ENCODE data around the gene TPM2. TPM values are rescaled to one million over a fixed set of nuclear protein-coding genes. Genes with fewer than 3 reads are reported as not detected.

TPM2 gene
- total and polyA plus RNA-seq, 9 of the 15 experiments (the other 6 are each of a cell fraction or from before 2014, with no cell fraction given): 0.28 to 16.1 (median 4.5) TPM

GRCh38 chr9:35732800-35733541, 43.2 kb upstream of the TPM2 start (continued):
- no peak for TF ChIP-seq GTF2B (IDR thresholded peaks at IDR 0.05; ENCODE audit: extremely low read depth, insufficient read length)
- no peak for TF ChIP-seq SMC3 (conservative IDR thresholded peaks at IDR 0.05; ENCODE audit: insufficient read depth, low read depth, low read length)
- TF ChIP-seq, protein P1, sequence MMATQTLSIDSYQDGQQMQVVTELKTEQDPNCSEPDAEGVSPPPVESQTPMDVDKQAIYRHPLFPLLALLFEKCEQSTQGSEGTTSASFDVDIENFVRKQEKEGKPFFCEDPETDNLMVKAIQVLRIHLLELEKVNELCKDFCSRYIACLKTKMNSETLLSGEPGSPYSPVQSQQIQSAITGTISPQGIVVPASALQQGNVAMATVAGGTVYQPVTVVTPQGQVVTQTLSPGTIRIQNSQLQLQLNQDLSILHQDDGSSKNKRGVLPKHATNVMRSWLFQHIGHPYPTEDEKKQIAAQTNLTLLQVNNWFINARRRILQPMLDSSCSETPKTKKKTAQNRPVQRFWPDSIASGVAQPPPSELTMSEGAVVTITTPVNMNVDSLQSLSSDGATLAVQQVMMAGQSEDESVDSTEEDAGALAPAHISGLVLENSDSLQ (IDR thresholded peaks at IDR 0.05): peak; percentile 67
- TF ChIP-seq MAZ (CRISPR knock-in tag; conservative IDR thresholded peaks at IDR 0.05 in 1 of 2, IDR thresholded peaks at IDR 0.05 in 1 of 2): 0 out of 4 replicates have a peak, but pooled peaks of 1 of the 2 experiments have one; percentile 41
- TF ChIP-seq RAD21 (CRISPR knock-in tag; conservative IDR thresholded peaks at IDR 0.05 in 1 of 2, IDR thresholded peaks at IDR 0.05 in 1 of 2): 0 out of 4 replicates have a peak, but pooled peaks of 1 of the 2 experiments have one; percentile 10
- no peak for TF ChIP-seq SAFB (IDR thresholded peaks at IDR 0.05; ENCODE audit: borderline replicate concordance, low read depth, low read length)
- peak; percentile 42 for TF ChIP-seq CHD1 (IDR thresholded peaks at IDR 0.05; ENCODE audit: low read length)
- TF ChIP-seq USF1 (CRISPR knock-in tag; IDR thresholded peaks at IDR 0.05): peak; percentile 4; the same call in 1 of the 2 replicates
- TF ChIP-seq ZBTB33 (CRISPR knock-in tag; IDR thresholded peaks at IDR 0.05): no peak
- TF ChIP-seq UBTF (IDR thresholded peaks at IDR 0.05; ENCODE audit: borderline replicate concordance in 1 of 2, low read depth in 2 of 2, low read length in 2 of 2): no peak
- TF ChIP-seq ZZZ3 (IDR thresholded peaks at IDR 0.05): no peak
- TF ChIP-seq ZNF668 (CRISPR knock-in tag; IDR thresholded peaks at IDR 0.05): no peak
- no peak for TF ChIP-seq ELF2 (CRISPR knock-in tag; IDR thresholded peaks at IDR 0.05)
- TF ChIP-seq, protein P2, sequence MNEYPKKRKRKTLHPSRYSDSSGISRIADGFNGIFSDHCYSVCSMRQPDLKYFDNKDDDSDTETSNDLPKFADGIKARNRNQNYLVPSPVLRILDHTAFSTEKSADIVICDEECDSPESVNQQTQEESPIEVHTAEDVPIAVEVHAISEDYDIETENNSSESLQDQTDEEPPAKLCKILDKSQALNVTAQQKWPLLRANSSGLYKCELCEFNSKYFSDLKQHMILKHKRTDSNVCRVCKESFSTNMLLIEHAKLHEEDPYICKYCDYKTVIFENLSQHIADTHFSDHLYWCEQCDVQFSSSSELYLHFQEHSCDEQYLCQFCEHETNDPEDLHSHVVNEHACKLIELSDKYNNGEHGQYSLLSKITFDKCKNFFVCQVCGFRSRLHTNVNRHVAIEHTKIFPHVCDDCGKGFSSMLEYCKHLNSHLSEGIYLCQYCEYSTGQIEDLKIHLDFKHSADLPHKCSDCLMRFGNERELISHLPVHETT (CRISPR knock-in tag; conservative IDR thresholded peaks at IDR 0.05 in 1 of 2, IDR thresholded peaks at IDR 0.05 in 1 of 2): no peak
- TF ChIP-seq ZNF644 (tag; IDR thresholded peaks at IDR 0.05; ENCODE audit: low read depth): no peak
- no peak for TF ChIP-seq SMARCB1 (IDR thresholded peaks at IDR 0.05; ENCODE audit: insufficient read length, low read depth)
